RWPE2 (cell line): Measurements from ENCODE around the gene EWSR1.

Experiments
- ATAC-seq: fragments of 200-7000 bp; cut with Tn5 transposase; 3 replicates; pipeline ENCODE4 v1.9.1; 2021; ENCODE audit warnings: low read depth
- DNase-seq: peaks from one replicate; pipeline ENCODE4 v3.0.0-alpha.2; 2020; ENCODE audit warnings: low spot score
- H3K27ac ChIP-seq: fragments of 450-650 bp; 2 replicates; pipeline ENCODE4 v1.5.1; 2017; ENCODE audit warnings: mild to moderate bottlenecking; ENCODE audit not compliant: poor library complexity, severe bottlenecking
- H3K27me3 ChIP-seq: fragments of 250-450 bp; sonication (Bioruptor Pico); 2 replicates; pipeline ENCODE4 v1.5.1; 2021; ENCODE audit warnings: mild to moderate bottlenecking, moderate library complexity; ENCODE audit not compliant: insufficient read depth, poor library complexity, severe bottlenecking
- H3K36me3 ChIP-seq: fragments of 250-450 bp; sonication (Bioruptor Pico); 2 replicates; pipeline ENCODE4 v1.5.1; 2020; ENCODE audit warnings: low read depth, mild to moderate bottlenecking, moderate library complexity
- H3K4me1 ChIP-seq: fragments of 250-450 bp; sonication (Bioruptor Pico); 2 replicates; pipeline ENCODE4 v1.5.1; 2021; ENCODE audit warnings: mild to moderate bottlenecking, moderate library complexity; ENCODE audit not compliant: insufficient read depth, poor library complexity, severe bottlenecking
- H3K4me3 ChIP-seq: fragments of 250-450 bp; sonication (Bioruptor Pico); 2 replicates; pipeline ENCODE4 v1.5.1; 2021; ENCODE audit warnings: mild to moderate bottlenecking, moderate library complexity; ENCODE audit not compliant: severe bottlenecking
- H3K9me3 ChIP-seq: fragments of 250-450 bp; sonication (Bioruptor Pico); 2 replicates; pipeline ENCODE4 v1.5.1; 2021; ENCODE audit warnings: mild to moderate bottlenecking, moderate library complexity; ENCODE audit not compliant: severe bottlenecking
- TF ChIP-seq, protein P1 (sequence below): fragments of 450-650 bp; IDR thresholded peaks from one replicate; pipeline ENCODE4 v1.5.1; 2017; ENCODE audit warnings: mild to moderate bottlenecking, moderate library complexity; ENCODE audit not compliant: poor library complexity, severe bottlenecking

EWSR1 gene

DNA sequence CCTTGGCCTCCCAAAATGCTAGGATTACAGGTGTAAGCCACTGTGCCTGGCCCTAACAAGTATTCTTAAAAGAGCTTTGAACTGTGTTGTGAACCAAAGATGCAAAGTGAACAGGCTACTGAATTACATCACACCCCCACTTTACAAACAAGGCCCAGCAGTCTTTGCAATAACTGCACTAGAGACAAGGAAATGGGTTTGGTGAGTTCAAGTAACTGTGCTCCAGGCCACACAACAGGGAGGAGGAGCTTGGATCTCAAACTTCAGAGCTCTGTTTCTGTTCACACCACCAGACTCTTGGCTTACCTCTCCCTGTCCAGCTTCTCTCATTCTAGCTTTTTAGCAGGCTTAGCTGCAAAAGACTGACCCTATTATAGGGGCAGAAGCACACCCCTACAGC lies 77.9 kb downstream of the EWSR1 start:
- no peak overlapping the region for H3K4me3 ChIP-seq

DNA sequence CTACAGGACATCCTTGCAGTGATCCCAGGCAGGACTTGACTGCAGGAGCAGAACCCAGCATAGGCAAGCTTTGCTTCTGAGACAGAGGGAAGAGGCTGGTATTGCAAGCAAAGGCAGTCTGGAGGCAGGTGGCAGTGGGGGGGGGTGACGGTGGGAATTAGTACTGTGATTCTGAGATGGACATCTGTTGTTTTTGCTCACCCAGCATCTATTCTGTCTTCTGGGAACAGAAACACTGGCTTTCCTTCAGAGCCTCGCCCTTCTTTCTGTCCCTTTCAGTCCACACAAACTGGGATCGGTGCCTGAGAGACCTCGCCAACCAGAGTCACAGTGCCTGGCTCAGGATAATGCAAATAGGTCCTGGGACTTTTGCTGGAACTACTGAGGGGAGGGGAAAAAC lies 78.6 kb downstream of the EWSR1 start:
- no peaks in the 10 kb centered on the region for H3K27me3 ChIP-seq
- H3K4me1 ChIP-seq, result peaks cover 26% of the 10 kb centered on the region
- ATAC-seq (no peak), DNase-seq (no peak)
- no peak overlapping the region for H3K27ac ChIP-seq
- H3K9me3 ChIP-seq, result no peaks in the 10 kb centered on the region
- TF ChIP-seq, protein P1, sequence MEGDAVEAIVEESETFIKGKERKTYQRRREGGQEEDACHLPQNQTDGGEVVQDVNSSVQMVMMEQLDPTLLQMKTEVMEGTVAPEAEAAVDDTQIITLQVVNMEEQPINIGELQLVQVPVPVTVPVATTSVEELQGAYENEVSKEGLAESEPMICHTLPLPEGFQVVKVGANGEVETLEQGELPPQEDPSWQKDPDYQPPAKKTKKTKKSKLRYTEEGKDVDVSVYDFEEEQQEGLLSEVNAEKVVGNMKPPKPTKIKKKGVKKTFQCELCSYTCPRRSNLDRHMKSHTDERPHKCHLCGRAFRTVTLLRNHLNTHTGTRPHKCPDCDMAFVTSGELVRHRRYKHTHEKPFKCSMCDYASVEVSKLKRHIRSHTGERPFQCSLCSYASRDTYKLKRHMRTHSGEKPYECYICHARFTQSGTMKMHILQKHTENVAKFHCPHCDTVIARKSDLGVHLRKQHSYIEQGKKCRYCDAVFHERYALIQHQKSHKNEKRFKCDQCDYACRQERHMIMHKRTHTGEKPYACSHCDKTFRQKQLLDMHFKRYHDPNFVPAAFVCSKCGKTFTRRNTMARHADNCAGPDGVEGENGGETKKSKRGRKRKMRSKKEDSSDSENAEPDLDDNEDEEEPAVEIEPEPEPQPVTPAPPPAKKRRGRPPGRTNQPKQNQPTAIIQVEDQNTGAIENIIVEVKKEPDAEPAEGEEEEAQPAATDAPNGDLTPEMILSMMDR, result no peak
- H3K4me3 ChIP-seq, result no peak overlapping the region
- H3K36me3 ChIP-seq, result peaks cover 44% of the 10 kb centered on the region

More for the DNA sequence above, 77.9 kb downstream of the EWSR1 start:
- Histone ChIP-seq H3K4me1 (peaks cover 26% of the 10 kb centered on the region), H3K27ac (no peak overlapping the region), H3K9me3 (no peaks in the 10 kb centered on the region), H3K27me3 (no peaks in the 10 kb centered on the region), H3K36me3 (peaks cover 44% of the 10 kb centered on the region)
- TF ChIP-seq, protein P1, result no peak
- ATAC-seq, result no peak
- DNase-seq, result no peak

GRCh38 chr22:29348041-29348440 lies 80.0 kb downstream of the EWSR1 start:
- TF ChIP-seq, protein P1, result no peak
- Histone ChIP-seq H3K4me3 (no peak overlapping the region), H3K27ac (no peak overlapping the region), H3K4me1 (peaks cover 23% of the 10 kb centered on the region), H3K36me3 (peaks cover 48% of the 10 kb centered on the region), H3K27me3 (no peaks in the 10 kb centered on the region), H3K9me3 (no peaks in the 10 kb centered on the region)
- no peak for DNase-seq
- ATAC-seq, result no peak

DNA sequence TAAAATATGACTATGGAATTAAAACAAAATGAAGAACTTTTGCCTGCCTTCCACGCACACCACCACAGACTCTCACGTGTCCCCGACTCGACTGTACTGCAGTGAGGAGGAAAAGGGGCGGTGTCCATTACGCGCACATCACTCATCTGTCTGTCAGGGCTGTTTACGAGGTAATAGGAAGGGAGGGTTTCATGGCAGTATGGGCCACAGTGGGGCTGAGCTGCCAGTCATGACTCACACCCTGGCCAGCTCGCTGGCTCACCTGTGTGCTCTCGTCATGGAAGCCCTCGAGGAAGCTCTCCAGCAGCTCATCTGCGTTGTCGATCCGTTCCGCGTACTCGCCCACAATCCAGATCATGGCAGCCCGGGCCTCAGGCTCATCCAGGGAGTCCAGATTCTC lies 80.9 kb downstream of the EWSR1 start:
- Histone ChIP-seq H3K27ac (peak overlapping the region; percentile 24), H3K9me3 (no peaks in the 10 kb centered on the region), H3K36me3 (peaks cover 53% of the 10 kb centered on the region), H3K4me3 (no peak overlapping the region), H3K27me3 (no peaks in the 10 kb centered on the region), H3K4me1 (peaks cover 13% of the 10 kb centered on the region)
- TF ChIP-seq, protein P1, result no peak
- ATAC-seq (peak; percentile 93), DNase-seq (peak; percentile 87)
